ENCODE results near the gene SH2B2. TPM values are rescaled to one million over a fixed set of nuclear protein-coding genes. Genes with fewer than 3 reads are reported as not detected.
A peak's percentile ranks its signal among the peaks of the same experiment; 100 is the strongest.

Gene SH2B2
- total RNA-seq, 4 donors from 2014 or later: 5.1 to 6.5 (median 5.6) TPM

DNA sequence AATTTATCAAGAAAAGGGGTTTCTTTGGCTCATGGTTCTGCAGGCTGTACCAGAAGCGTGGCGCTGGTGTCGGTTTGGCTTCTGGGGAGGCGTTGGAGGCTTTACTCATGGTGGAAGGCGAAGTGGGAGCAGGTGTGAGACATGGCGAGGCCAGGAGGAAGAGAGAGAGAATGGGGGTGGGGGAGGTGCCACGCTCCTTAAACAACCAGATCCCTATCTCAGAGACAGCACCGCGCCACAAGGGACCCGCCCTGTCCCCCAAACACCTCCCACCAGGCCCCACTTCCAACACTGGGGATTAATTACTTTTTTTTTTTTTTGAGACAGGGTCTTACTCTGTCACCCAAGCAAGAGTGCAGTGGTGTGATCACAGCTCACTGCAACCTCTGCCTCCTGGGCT, 18.0 kb upstream of the SH2B2 start:
- Histone ChIP-seq H3K36me3 (no peaks in the 10 kb centered on the region), H3K27me3 (no peaks in the 10 kb centered on the region), H3K27ac (no peak overlapping the region), H3K9me3 (no peaks in the 10 kb centered on the region), H3K4me1 (no peaks in the 10 kb centered on the region), H3K4me3 (no peak overlapping the region)
- TF ChIP-seq CTCF (IDR thresholded peaks at IDR 0.05): no peak
- DNase-seq (ENCODE audit: low spot score in 2 of 2): no peak
- 78% methylated on average over 10 of the region's 10 CpGs for WGBS

DNA sequence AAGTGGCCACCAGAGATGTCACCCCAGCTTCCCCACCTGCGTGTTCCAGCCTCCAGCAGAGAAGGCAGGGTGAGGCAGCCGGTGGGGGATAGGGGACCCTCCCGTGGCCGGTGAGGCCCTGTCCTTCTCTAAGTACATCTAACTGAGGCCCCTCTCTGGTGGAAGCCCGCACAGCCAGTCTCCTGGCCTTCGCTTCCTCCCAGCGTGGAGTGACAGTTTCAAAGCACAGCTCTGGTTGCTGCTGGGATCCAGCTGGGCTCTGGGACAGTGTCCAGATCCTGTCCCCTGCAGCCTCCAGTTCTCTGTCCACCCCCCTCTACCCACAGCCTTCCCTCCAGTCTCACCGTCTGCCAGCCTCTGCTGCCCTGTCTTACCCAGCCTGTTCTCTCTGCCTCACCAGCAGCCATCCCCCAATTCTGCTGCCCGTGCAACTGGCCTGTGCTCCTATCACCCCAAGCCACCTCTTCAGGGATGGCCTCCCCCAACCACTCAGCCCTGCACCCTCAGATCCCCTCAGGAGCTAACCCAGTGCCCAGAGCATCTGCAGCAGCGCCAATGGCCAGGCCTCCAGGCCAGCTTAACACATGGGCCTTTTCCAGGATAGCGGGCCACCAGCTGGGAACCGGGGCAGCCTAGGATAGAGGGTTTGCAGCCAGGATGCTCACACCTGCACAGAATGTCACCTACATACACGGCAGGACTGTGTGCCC, 16.3 kb upstream of the SH2B2 start:
- no peaks in the 10 kb centered on the region for H3K4me1 ChIP-seq
- H3K36me3 ChIP-seq: no peaks in the 10 kb centered on the region
- H3K4me3 ChIP-seq: no peak overlapping the region
- H3K9me3 ChIP-seq: no peaks in the 10 kb centered on the region
- no peak for DNase-seq (ENCODE audit: low spot score in 2 of 2)
- H3K27me3 ChIP-seq: no peaks in the 10 kb centered on the region
- no peak overlapping the region for H3K27ac ChIP-seq
- 81% methylated on average over 7 of the region's 13 CpGs for WGBS
- TF ChIP-seq POLR2A (IDR thresholded peaks at IDR 0.05): no peak
- TF ChIP-seq POLR2AphosphoS5 (IDR thresholded peaks at IDR 0.05): no peak
- no peak for TF ChIP-seq EP300 (IDR thresholded peaks at IDR 0.05)
- TF ChIP-seq CTCF (IDR thresholded peaks at IDR 0.05): no peak

DNA sequence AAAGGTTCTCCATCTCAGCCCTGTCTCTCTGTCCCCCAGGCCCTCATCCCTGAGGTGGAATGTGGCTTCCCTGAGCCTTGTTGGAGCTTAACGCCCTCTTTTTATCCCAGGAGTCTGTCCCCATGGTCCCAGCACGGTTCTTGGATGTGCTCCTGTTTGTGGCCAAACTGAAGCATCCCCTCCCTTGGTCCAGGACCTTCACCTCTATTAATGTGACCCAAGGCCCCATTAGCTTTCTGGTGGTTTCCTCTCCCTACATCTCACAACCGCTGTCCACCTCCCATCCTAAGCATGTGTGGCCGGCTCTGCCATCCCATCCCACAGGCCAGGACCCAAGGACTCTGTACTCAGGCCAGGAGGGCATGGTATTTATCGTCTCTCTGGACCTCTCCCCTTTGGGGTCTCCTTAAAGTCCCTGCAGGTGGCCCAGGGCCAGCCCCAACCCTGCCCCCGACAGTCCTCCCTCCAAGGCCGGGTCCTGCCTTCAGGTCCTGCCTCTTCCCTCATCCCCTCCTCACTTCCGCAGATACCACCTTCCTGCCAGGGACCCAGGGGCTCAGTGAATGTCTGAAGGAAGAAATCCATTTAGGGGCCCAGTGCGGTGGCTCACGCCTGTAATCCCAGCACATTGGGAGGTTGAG, 15.4 kb upstream of the SH2B2 start:
- H3K4me3 ChIP-seq: no peak overlapping the region
- TF ChIP-seq EP300 (IDR thresholded peaks at IDR 0.05) (no peak), POLR2AphosphoS5 (IDR thresholded peaks at IDR 0.05) (no peak), POLR2A (IDR thresholded peaks at IDR 0.05) (no peak), CTCF (IDR thresholded peaks at IDR 0.05) (no peak)
- 98% methylated on average over 10 of the region's 10 CpGs for WGBS
- H3K9me3 ChIP-seq: no peaks in the 10 kb centered on the region
- H3K4me1 ChIP-seq: no peaks in the 10 kb centered on the region
- no peak overlapping the region for H3K27ac ChIP-seq
- no peak for DNase-seq (ENCODE audit: low spot score in 2 of 2)
- H3K36me3 ChIP-seq: no peaks in the 10 kb centered on the region
- no peaks in the 10 kb centered on the region for H3K27me3 ChIP-seq

- peak in 1 of 2 donors; percentile 82 for DNase-seq (ENCODE audit: low spot score in 2 of 2)
- H3K36me3 ChIP-seq: no peaks in the 10 kb centered on the region
- H3K4me3 ChIP-seq: no peak overlapping the region
- TF ChIP-seq POLR2A (IDR thresholded peaks at IDR 0.05): no peak
- peak; percentile 76 to 83 for TF ChIP-seq CTCF (IDR thresholded peaks at IDR 0.05)
- no peaks in the 10 kb centered on the region for H3K27me3 ChIP-seq
- 51% methylated on average over 12 of the region's 21 CpGs for WGBS
- H3K9me3 ChIP-seq: no peaks in the 10 kb centered on the region
- H3K4me1 ChIP-seq: no peaks in the 10 kb centered on the region
- no peak overlapping the region for H3K27ac ChIP-seq
These were observed 14.4 kb upstream of the SH2B2 start for GRCh38 chr7:102272075-102272916.

All from suprapubic skin (tissue), 4 donors.